Chondrocyte (in vitro differentiated cells): ENCODE measurements around the gene ISG20. TPM values are rescaled to one million over a fixed set of nuclear protein-coding genes. Genes with fewer than 3 reads are reported as not detected.

Experiments
- DNase-seq: peaks from one replicate; pipeline ENCODE4 v3.0.0; 2021; ENCODE audit warnings: mixed read lengths, low spot score
- H3K27ac Mint-ChIP-seq: one replicate; pipeline ENCODE4 v1.8.0; 2021; ENCODE audit warnings: mild to moderate bottlenecking, moderate library complexity, mixed read lengths; ENCODE audit not compliant: unreplicated experiment
- H3K27me3 Mint-ChIP-seq: 2 replicates; pipeline ENCODE4 v1.8.0; 2021; ENCODE audit warnings: low read depth, mixed read lengths
- H3K36me3 Mint-ChIP-seq: 2 replicates; pipeline ENCODE4 v1.8.0; 2021; ENCODE audit warnings: low read depth, mixed read lengths
- H3K4me1 Mint-ChIP-seq: 2 replicates; pipeline ENCODE4 v1.8.0; 2021; ENCODE audit warnings: low read depth, mild to moderate bottlenecking, mixed read lengths
- H3K4me3 Mint-ChIP-seq: one replicate; pipeline ENCODE4 v1.8.0; 2021; ENCODE audit warnings: mild to moderate bottlenecking, moderate library complexity, mixed read lengths; ENCODE audit not compliant: unreplicated experiment
- H3K9me3 Mint-ChIP-seq: 2 replicates; pipeline ENCODE4 v1.8.0; 2021; ENCODE audit warnings: low read depth, mixed read lengths
- total RNA-seq: library from RNA; stranded (reverse); gene quantifications from 3 replicates; pipeline ENCODE4 v1.2.1, GENCODE V29; 2021
- TF ChIP-seq, protein P1 (sequence below): fragments of 200-600 bp; sonication (generic); IDR thresholded peaks from 2 replicates; pipeline ENCODE4 v1.5.0; 2021; ENCODE audit warnings: antibody characterized with exemption, mild to moderate bottlenecking, moderate library complexity

The ISG20 gene
- total RNA-seq, 1 donor from 2014 or later = 4.5 TPM

DNA sequence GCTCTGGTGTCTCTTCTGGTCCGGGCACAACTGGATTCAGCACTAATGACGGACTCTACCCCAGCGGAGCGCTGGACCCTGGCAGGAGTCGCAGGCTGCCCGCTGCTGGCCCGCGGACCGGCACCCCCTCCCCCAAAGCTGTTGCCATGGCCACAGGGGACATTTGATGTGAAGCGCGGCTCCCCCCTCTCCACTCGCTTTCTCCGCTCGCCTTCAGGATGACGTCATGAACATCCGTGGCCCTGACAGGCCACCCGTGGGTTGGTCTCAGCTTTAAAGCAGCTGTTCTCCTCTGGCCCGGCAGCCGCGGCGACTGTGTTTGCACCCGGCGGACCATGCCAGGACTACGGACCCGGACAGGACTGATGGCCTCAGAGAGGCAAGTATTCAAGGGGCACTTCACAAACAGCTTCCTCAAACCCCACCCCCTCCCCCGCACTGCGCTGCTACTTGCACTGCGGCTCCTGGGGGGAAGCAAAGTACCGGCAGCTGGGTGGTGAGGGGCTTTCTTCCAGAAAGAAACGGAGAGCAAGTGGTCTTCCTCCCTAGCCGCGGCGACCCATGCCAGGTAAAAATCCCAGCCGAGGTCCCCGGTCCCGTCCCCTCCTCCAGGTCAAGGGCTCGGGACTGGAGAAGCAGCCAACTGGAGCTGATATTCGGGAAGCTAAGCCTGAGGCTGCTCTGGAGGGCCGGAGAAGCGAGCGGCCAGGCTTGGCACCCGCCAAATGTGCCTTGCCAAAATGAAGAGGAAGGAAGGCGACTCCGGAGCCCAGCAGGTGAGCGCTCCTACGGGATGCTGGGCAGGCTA lies 34.2 kb upstream of the ISG20 start:
- no peak for DNase-seq
- no peak overlapping the region for H3K27ac Mint-ChIP-seq
- H3K4me1 Mint-ChIP-seq = peaks cover 20% of the 10 kb centered on the region
- no peaks in the 10 kb centered on the region for H3K9me3 Mint-ChIP-seq
- TF ChIP-seq, protein P1, sequence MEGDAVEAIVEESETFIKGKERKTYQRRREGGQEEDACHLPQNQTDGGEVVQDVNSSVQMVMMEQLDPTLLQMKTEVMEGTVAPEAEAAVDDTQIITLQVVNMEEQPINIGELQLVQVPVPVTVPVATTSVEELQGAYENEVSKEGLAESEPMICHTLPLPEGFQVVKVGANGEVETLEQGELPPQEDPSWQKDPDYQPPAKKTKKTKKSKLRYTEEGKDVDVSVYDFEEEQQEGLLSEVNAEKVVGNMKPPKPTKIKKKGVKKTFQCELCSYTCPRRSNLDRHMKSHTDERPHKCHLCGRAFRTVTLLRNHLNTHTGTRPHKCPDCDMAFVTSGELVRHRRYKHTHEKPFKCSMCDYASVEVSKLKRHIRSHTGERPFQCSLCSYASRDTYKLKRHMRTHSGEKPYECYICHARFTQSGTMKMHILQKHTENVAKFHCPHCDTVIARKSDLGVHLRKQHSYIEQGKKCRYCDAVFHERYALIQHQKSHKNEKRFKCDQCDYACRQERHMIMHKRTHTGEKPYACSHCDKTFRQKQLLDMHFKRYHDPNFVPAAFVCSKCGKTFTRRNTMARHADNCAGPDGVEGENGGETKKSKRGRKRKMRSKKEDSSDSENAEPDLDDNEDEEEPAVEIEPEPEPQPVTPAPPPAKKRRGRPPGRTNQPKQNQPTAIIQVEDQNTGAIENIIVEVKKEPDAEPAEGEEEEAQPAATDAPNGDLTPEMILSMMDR = no peak
- peaks cover 67% of the 10 kb centered on the region for H3K27me3 Mint-ChIP-seq
- H3K36me3 Mint-ChIP-seq = peaks cover 5% of the 10 kb centered on the region
- H3K4me3 Mint-ChIP-seq = peak overlapping the region; percentile 33

DNA sequence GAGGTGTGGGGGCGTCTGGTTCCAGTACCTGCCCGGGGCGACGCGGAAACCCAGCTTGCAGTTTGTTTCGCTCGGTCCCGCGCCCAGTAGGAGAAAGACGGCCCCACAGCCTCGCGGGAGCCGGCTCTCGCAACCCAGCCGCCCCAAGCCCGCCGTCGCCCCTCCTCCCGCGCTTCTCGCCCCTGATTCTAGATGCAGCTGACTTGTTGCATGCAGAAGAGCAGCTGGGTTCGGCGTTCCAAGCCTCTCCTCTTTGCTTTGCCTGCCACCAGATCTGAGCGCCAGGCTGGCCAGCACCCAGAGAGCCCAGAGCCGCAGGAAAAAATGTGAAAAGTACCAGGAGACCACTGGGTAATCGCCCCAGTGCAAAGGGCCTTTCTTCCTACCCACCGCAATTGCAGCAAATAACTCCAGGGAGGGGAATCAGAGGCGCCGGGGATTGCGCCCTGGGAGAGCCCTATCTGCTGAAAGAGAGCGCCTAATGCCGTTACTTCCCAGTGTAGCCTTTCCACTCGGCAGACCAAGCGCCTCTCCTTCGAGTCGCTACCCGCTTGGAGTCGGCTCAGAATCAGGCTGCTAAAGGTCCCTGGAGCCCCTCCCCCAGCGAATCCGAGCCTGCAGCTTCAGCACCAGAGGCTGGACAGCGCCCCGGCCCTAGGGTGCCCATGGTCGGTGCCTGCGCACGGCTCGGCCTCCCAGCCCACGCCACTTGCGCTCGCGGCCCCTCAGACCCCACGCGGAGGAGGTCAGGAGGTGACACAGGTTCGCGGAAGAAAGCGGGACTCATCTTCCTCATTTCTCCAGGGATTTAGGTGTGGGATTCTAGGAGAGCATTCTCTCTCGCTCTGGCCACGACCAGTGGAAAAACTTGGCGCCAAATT lies 33.4 kb upstream of the ISG20 start:
- Mint-ChIP-seq H3K27ac (no peak overlapping the region), H3K27me3 (peaks cover 72% of the 10 kb centered on the region), H3K4me3 (no peak overlapping the region), H3K9me3 (no peaks in the 10 kb centered on the region), H3K4me1 (peaks cover 20% of the 10 kb centered on the region), H3K36me3 (peaks cover 5% of the 10 kb centered on the region)
- TF ChIP-seq, protein P1 = no peak
- no peak for DNase-seq

DNA sequence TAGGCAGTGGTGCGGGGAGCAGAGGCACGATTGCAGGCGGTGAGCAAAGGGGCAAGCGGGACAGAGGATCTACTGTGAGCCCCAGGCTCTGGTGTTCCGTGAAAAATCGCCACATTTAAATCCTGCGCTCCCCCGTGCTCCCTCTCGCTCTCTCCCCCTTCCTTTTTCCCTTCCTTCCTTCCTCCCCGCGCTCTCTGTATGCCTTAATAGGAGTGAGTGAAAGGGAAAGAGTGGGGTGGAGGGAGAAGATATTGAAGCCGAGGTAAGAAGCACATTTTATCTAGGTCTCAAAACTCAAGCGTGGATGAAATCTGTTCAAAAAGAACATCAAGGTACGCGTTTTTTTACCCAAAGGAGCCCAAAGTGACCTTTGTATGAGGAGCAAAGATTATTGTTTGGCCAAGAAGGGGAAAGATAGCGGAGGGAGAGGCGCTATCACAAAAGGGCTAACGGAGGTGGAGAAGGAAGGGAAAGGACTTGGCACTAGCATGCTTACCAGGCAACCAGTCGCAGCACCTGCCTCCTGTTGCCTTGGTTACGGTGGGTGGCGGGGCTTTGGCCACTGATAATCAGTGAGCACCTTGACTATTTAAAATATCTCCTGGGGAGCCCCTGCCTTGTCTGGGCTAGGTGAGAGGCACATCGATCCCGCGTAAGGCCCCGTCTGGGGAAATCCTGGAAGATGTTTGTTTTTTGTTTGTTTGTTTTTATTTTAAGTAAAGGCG lies 32.6 kb upstream of the ISG20 start:
- TF ChIP-seq, protein P1 = no peak
- peaks cover 76% of the 10 kb centered on the region for H3K27me3 Mint-ChIP-seq
- no peak overlapping the region for H3K27ac Mint-ChIP-seq
- H3K9me3 Mint-ChIP-seq = no peaks in the 10 kb centered on the region
- no peak overlapping the region for H3K4me3 Mint-ChIP-seq
- DNase-seq = no peak
- peaks cover 5% of the 10 kb centered on the region for H3K36me3 Mint-ChIP-seq
- peaks cover 20% of the 10 kb centered on the region for H3K4me1 Mint-ChIP-seq

DNA sequence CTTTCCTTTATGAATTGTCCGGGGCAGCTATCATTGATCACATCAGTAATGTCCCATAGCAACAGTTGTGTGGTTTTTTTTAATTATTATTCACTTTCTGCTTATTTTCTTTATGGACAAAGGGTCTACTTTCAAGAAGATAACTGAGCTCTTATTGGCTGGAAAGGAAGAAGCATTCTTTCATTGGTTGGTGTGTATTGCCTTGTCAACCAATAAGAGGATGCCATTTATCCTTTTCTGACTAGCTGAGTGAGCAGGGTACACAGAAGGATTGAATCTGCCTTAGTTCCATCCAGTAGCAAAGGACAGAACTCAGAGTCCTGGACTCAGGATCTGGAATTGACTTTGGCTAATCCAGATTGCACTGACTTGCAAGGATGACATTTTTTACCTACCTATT lies 30.9 kb upstream of the ISG20 start:
- peaks cover 76% of the 10 kb centered on the region for H3K27me3 Mint-ChIP-seq
- no peak overlapping the region for H3K27ac Mint-ChIP-seq
- TF ChIP-seq, protein P1 = no peak
- DNase-seq = no peak
- H3K9me3 Mint-ChIP-seq = no peaks in the 10 kb centered on the region
- no peak overlapping the region for H3K4me3 Mint-ChIP-seq
- peaks cover 23% of the 10 kb centered on the region for H3K4me1 Mint-ChIP-seq
- H3K36me3 Mint-ChIP-seq = peaks cover 5% of the 10 kb centered on the region
